IMR-90 (cell line): ENCODE data around the gene RAD51B.

ENCODE experiments used
- BHLHE40 ChIP-seq: fragments of 150-350 bp; IDR thresholded peaks from 2 replicates; pipeline ENCODE4 v1.6.1; 2016; ENCODE audit warnings: mild to moderate bottlenecking, low read depth, low read length
- CEBPB ChIP-seq: IDR thresholded peaks from 2 replicates; pipeline ENCODE4 v1.6.1; 2012; ENCODE audit warnings: low read depth, low read length, improper control_type of control experiment
- CHD1 ChIP-seq: IDR thresholded peaks from 2 replicates; pipeline ENCODE4 v1.6.1; 2012; ENCODE audit warnings: low read depth, low read length, improper control_type of control experiment
- CTCF ChIP-seq: conservative IDR thresholded peaks from 2 replicates; pipeline ENCODE4 v1.5.1; 2012; ENCODE audit warnings: mild to moderate bottlenecking, low read depth, low read length, improper control_type of control experiment
- FOS ChIP-seq: fragments of 150-350 bp; IDR thresholded peaks from 2 replicates; pipeline ENCODE4 v1.6.1; 2016; ENCODE audit warnings: low read depth, low read length
- MAZ ChIP-seq: IDR thresholded peaks from 2 replicates; pipeline ENCODE4 v1.6.1; 2012; ENCODE audit warnings: low read depth, mild to moderate bottlenecking, low read length, improper control_type of control experiment, moderate library complexity, borderline replicate concordance
- MXI1 ChIP-seq: IDR thresholded peaks from 2 replicates; pipeline ENCODE4 v1.6.1; 2012; ENCODE audit warnings: low read depth, mild to moderate bottlenecking, low read length, moderate library complexity, borderline replicate concordance
- NFE2L2 ChIP-seq: fragments of 150-350 bp; IDR thresholded peaks from 2 replicates; pipeline ENCODE4 v1.6.1; 2016; ENCODE audit warnings: low read depth, mild to moderate bottlenecking, low read length
- POLR2A ChIP-seq: IDR thresholded peaks from 2 replicates; pipeline ENCODE4 v1.6.1; 2012; ENCODE audit warnings: mild to moderate bottlenecking, low read depth, low read length
- RCOR1 ChIP-seq: IDR thresholded peaks from 2 replicates; pipeline ENCODE4 v1.6.1; 2012; ENCODE audit warnings: mild to moderate bottlenecking, low read length, improper control_type of control experiment; ENCODE audit not compliant: insufficient replicate concordance
- SMC3 ChIP-seq: fragments of 150-350 bp; IDR thresholded peaks from 2 replicates; pipeline ENCODE4 v1.6.1; 2016; ENCODE audit warnings: low read depth, mild to moderate bottlenecking, antibody characterized with exemption, low read length, moderate library complexity
- USF2 ChIP-seq: fragments of 150-350 bp; IDR thresholded peaks from 2 replicates; pipeline ENCODE4 v1.6.1; 2017; ENCODE audit warnings: mild to moderate bottlenecking, antibody characterized with exemption, low read length, low read depth

- TF ChIP-seq RCOR1 = no peak
- TF ChIP-seq CTCF = no peak
- no peak for TF ChIP-seq POLR2A
- TF ChIP-seq MAZ = no peak
- no peak for TF ChIP-seq NFE2L2
- no peak for TF ChIP-seq USF2
- no peak for TF ChIP-seq CEBPB
- no peak for TF ChIP-seq FOS
- no peak for TF ChIP-seq BHLHE40
- TF ChIP-seq CHD1 = no peak
- TF ChIP-seq SMC3 = no peak
- TF ChIP-seq MXI1 = no peak
Observed at GRCh38 chr14:68263563-68264259, 444.1 kb downstream of the RAD51B start.
